Thyroid gland (tissue), 4 donors: ENCODE data around the gene CDC14B. TPM values are rescaled to one million over a fixed set of nuclear protein-coding genes. Genes with fewer than 3 reads are reported as not detected.

Experiments used
- DNase-seq, 2 donors: peaks; one replicate each; pipeline ENCODE4 v3.0.0-alpha.2; 2019
- H3K27ac ChIP-seq, 3 donors: fragments of 200-600 bp; sonication (generic); 1 replicate in 2 of 3; 2 replicates in 1 of 3; pipeline ENCODE4 v1.5.1; 2016 to 2019; ENCODE audit warnings: mild to moderate bottlenecking in 1 of 3, moderate library complexity in 1 of 3
- H3K27me3 ChIP-seq: fragments of 200-600 bp; sonication (generic); one replicate; pipeline ENCODE4 v1.5.1; 2019
- H3K36me3 ChIP-seq, 2 donors: fragments of 200-600 bp; sonication (generic); one replicate each; pipeline ENCODE4 v1.5.1; 2016 to 2019
- H3K4me1 ChIP-seq, 2 donors: fragments of 200-600 bp; sonication (generic); one replicate each; pipeline ENCODE4 v1.5.1; 2017 to 2019
- H3K4me3 ChIP-seq, 3 donors: fragments of 200-600 bp; sonication (generic); replicated peaks in 1 of 3; 1 replicate in 2 of 3; 2 replicates in 1 of 3; pipeline ENCODE4 v1.5.1; 2016; ENCODE audit warnings: mild to moderate bottlenecking in 1 of 3
- H3K9me3 ChIP-seq: fragments of 200-600 bp; sonication (generic); one replicate; pipeline ENCODE4 v1.5.1; 2017
- CTCF ChIP-seq, 6 experiments: fragments of 200-600 bp in 3 of 6; fragments of 450-650 bp in 3 of 6; sonication (generic) in 3 of 6; IDR thresholded peaks; one replicate each; pipeline ENCODE4 v1.5.1; 2016 to 2019; ENCODE audit warnings: antibody characterized with exemption in 6 of 6, mild to moderate bottlenecking in 2 of 6, inconsistent platforms in 1 of 6, moderate library complexity in 1 of 6
- POLR2A ChIP-seq, 2 donors: fragments of 450-650 bp; IDR thresholded peaks; one replicate each; pipeline ENCODE4 v1.6.1; 2017; ENCODE audit warnings: antibody characterized with exemption in 2 of 2, mild to moderate bottlenecking in 2 of 2, moderate library complexity in 1 of 2
- WGBS, 2 donors: methylation state at CpG; one replicate each; pipeline ENCODE4 v1.1.5; 2017; 5-methylcytosine and 5-hydroxymethylcytosine counted together
- intact Hi-C: fragments of 100-400 bp; cut with DNase I; formaldehyde crosslinking; loops from one replicate; pipeline ENCODE4 v1.15.1; 2023
- total RNA-seq, 4 donors: library from RNA; depleted of rRNA; stranded (reverse); fragments of >200 nt; gene quantifications; one replicate each; pipeline ENCODE4 v1.2.3, GENCODE V29; 2016

The CDC14B gene
- total RNA-seq, 4 donors from 2014 or later = 39.7 to 87.4 (median 56.3) TPM

GRCh38 chr9:96480736-96481135 lies 138.9 kb downstream of the CDC14B start:
- no peak for DNase-seq
- no peak overlapping the region for H3K4me3 ChIP-seq
- H3K27me3 ChIP-seq = no peaks in the 10 kb centered on the region
- TF ChIP-seq CTCF (IDR thresholded peaks at IDR 0.05) = no peak
- no peak for TF ChIP-seq POLR2A (IDR thresholded peaks at IDR 0.05)
- no peak overlapping the region for H3K27ac ChIP-seq
- intact Hi-C loops = no loop called here
- WGBS, 2 donors = 98 to 100% methylated on average over 3 of the region's 3 CpGs
- H3K36me3 ChIP-seq = no peaks in the 10 kb centered on the region
- H3K9me3 ChIP-seq = no peaks in the 10 kb centered on the region
- H3K4me1 ChIP-seq = peaks cover 0 to 6% of the 10 kb centered on the region in 2 donors

- no peaks in the 10 kb centered on the region for H3K4me1 ChIP-seq
- peaks cover 0 to 2% of the 10 kb centered on the region in 2 donors for H3K36me3 ChIP-seq
- H3K27me3 ChIP-seq = no peaks in the 10 kb centered on the region
- no peak overlapping the region for H3K27ac ChIP-seq
- no peak for DNase-seq
- intact Hi-C loops = no loop called here
- H3K4me3 ChIP-seq = no peak overlapping the region
- no peaks in the 10 kb centered on the region for H3K9me3 ChIP-seq
- WGBS, 2 donors = 87 to 90% methylated on average over 4 of the region's 4 CpGs
- TF ChIP-seq POLR2A (IDR thresholded peaks at IDR 0.05) = no peak
- no peak for TF ChIP-seq CTCF (IDR thresholded peaks at IDR 0.05)
Observed at GRCh38 chr9:96478829-96479371, 140.7 kb downstream of the CDC14B start.

GRCh38 chr9:96476591-96476990 lies 143.1 kb downstream of the CDC14B start:
- H3K9me3 ChIP-seq = no peaks in the 10 kb centered on the region
- H3K4me3 ChIP-seq = no peak overlapping the region
- no peak for DNase-seq
- no peaks in the 10 kb centered on the region for H3K27me3 ChIP-seq
- 79 to 83% methylated on average over 5 of the region's 5 CpGs for WGBS, 2 donors
- no peaks in the 10 kb centered on the region for H3K4me1 ChIP-seq
- peaks cover 0 to 15% of the 10 kb centered on the region in 2 donors for H3K36me3 ChIP-seq
- TF ChIP-seq POLR2A (IDR thresholded peaks at IDR 0.05) (no peak), CTCF (IDR thresholded peaks at IDR 0.05) (no peak)
- intact Hi-C loops = no loop called here
- H3K27ac ChIP-seq = no peak overlapping the region

GRCh38 chr9:96476013-96476412 lies 143.6 kb downstream of the CDC14B start:
- DNase-seq = no peak
- 95 to 98% methylated on average over 4 of the region's 4 CpGs for WGBS, 2 donors
- Histone ChIP-seq H3K4me3 (no peak overlapping the region), H3K36me3 (peaks cover 4 to 15% of the 10 kb centered on the region in 2 donors), H3K27me3 (no peaks in the 10 kb centered on the region), H3K4me1 (no peaks in the 10 kb centered on the region), H3K27ac (no peak overlapping the region), H3K9me3 (no peaks in the 10 kb centered on the region)
- no peak for TF ChIP-seq CTCF (IDR thresholded peaks at IDR 0.05)
- intact Hi-C loops = no loop called here

GRCh38 chr9:96467784-96468183 lies 151.9 kb downstream of the CDC14B start:
- Histone ChIP-seq H3K36me3 (peaks cover 7 to 13% of the 10 kb centered on the region in 2 donors), H3K27ac (no peak overlapping the region), H3K4me1 (no peaks in the 10 kb centered on the region), H3K27me3 (no peaks in the 10 kb centered on the region), H3K4me3 (no peak overlapping the region), H3K9me3 (no peaks in the 10 kb centered on the region)
- intact Hi-C loops = no loop called here
- no peak for DNase-seq
- WGBS, 2 donors = 92 to 97% methylated on average over 5 of the region's 5 CpGs
- TF ChIP-seq CTCF (IDR thresholded peaks at IDR 0.05) (no peak), POLR2A (IDR thresholded peaks at IDR 0.05) (no peak)
